ENCODE data around the gene PON3.

The PON3 gene

GRCh38 chr7:95411666-95412065 lies 15.5 kb upstream of the PON3 start:
- Histone ChIP-seq H3K4me1 (ENCODE audit: control insufficient read depth, insufficient read depth, low read length, poor library complexity, severe bottlenecking) (no peaks in the 10 kb centered on the region), H3K36me3 (ENCODE audit: control insufficient read depth, insufficient read depth, low read length) (no peaks in the 10 kb centered on the region), H3K4me3 (ENCODE audit: insufficient read depth, low read depth, low read length, poor library complexity, severe bottlenecking) (no peak overlapping the region)

GRCh38 chr7:95411036-95411435 lies 14.9 kb upstream of the PON3 start:
- H3K4me1 ChIP-seq (ENCODE audit: control insufficient read depth, insufficient read depth, low read length, poor library complexity, severe bottlenecking), result no peaks in the 10 kb centered on the region
- H3K27me3 ChIP-seq (replicated peaks; ENCODE audit: control insufficient read depth, insufficient read depth, low read length, poor library complexity, severe bottlenecking), result no peaks in the 10 kb centered on the region
- DNase-seq, result no peak
- no peak overlapping the region for H3K27ac ChIP-seq (ENCODE audit: insufficient read depth, low read length, poor library complexity, severe bottlenecking)
- no peaks in the 10 kb centered on the region for H3K36me3 ChIP-seq (ENCODE audit: control insufficient read depth, insufficient read depth, low read length)
- no peaks in the 10 kb centered on the region for H3K9me3 ChIP-seq (ENCODE audit: control insufficient read depth, low read length)
- H3K4me3 ChIP-seq (ENCODE audit: insufficient read depth, low read depth, low read length, poor library complexity, severe bottlenecking), result no peak overlapping the region

More at GRCh38 chr7:95411666-95412065, 15.5 kb upstream of the PON3 start:
- no peak for DNase-seq
- H3K27me3 ChIP-seq (replicated peaks; ENCODE audit: control insufficient read depth, insufficient read depth, low read length, poor library complexity, severe bottlenecking), result no peaks in the 10 kb centered on the region
- no peaks in the 10 kb centered on the region for H3K9me3 ChIP-seq (ENCODE audit: control insufficient read depth, low read length)
- no peak overlapping the region for H3K27ac ChIP-seq (ENCODE audit: insufficient read depth, low read length, poor library complexity, severe bottlenecking)

- H3K4me3 ChIP-seq (ENCODE audit: insufficient read depth, low read depth, low read length, poor library complexity, severe bottlenecking), result no peak overlapping the region
- H3K9me3 ChIP-seq (ENCODE audit: control insufficient read depth, low read length), result no peaks in the 10 kb centered on the region
- H3K4me1 ChIP-seq (ENCODE audit: control insufficient read depth, insufficient read depth, low read length, poor library complexity, severe bottlenecking), result no peaks in the 10 kb centered on the region
- H3K27ac ChIP-seq (ENCODE audit: insufficient read depth, low read length, poor library complexity, severe bottlenecking), result no peak overlapping the region
- H3K36me3 ChIP-seq (ENCODE audit: control insufficient read depth, insufficient read depth, low read length), result no peaks in the 10 kb centered on the region
- no peak for DNase-seq
- H3K27me3 ChIP-seq (replicated peaks; ENCODE audit: control insufficient read depth, insufficient read depth, low read length, poor library complexity, severe bottlenecking), result no peaks in the 10 kb centered on the region
Measured at GRCh38 chr7:95407751-95408150, 11.6 kb upstream of the PON3 start.

- no peak for DNase-seq
- Histone ChIP-seq H3K4me1 (ENCODE audit: control insufficient read depth, insufficient read depth, low read length, poor library complexity, severe bottlenecking) (no peaks in the 10 kb centered on the region), H3K4me3 (ENCODE audit: insufficient read depth, low read depth, low read length, poor library complexity, severe bottlenecking) (no peak overlapping the region), H3K27me3 (replicated peaks; ENCODE audit: control insufficient read depth, insufficient read depth, low read length, poor library complexity, severe bottlenecking) (no peaks in the 10 kb centered on the region), H3K27ac (ENCODE audit: insufficient read depth, low read length, poor library complexity, severe bottlenecking) (no peak overlapping the region), H3K9me3 (ENCODE audit: control insufficient read depth, low read length) (no peaks in the 10 kb centered on the region), H3K36me3 (ENCODE audit: control insufficient read depth, insufficient read depth, low read length) (no peaks in the 10 kb centered on the region)
Measured at GRCh38 chr7:95405800-95406199, 9.6 kb upstream of the PON3 start.

- no peak overlapping the region for H3K4me3 ChIP-seq (ENCODE audit: insufficient read depth, low read depth, low read length, poor library complexity, severe bottlenecking)
- H3K9me3 ChIP-seq (ENCODE audit: control insufficient read depth, low read length), result no peaks in the 10 kb centered on the region
- no peaks in the 10 kb centered on the region for H3K36me3 ChIP-seq (ENCODE audit: control insufficient read depth, insufficient read depth, low read length)
- H3K27me3 ChIP-seq (replicated peaks; ENCODE audit: control insufficient read depth, insufficient read depth, low read length, poor library complexity, severe bottlenecking), result no peaks in the 10 kb centered on the region
- DNase-seq, result no peak
- no peak overlapping the region for H3K27ac ChIP-seq (ENCODE audit: insufficient read depth, low read length, poor library complexity, severe bottlenecking)
- H3K4me1 ChIP-seq (ENCODE audit: control insufficient read depth, insufficient read depth, low read length, poor library complexity, severe bottlenecking), result no peaks in the 10 kb centered on the region
Measured at GRCh38 chr7:95405208-95405607, 9.0 kb upstream of the PON3 start.

GRCh38 chr7:95404316-95404865 lies 8.2 kb upstream of the PON3 start:
- Histone ChIP-seq H3K9me3 (ENCODE audit: control insufficient read depth, low read length) (no peaks in the 10 kb centered on the region), H3K27ac (ENCODE audit: insufficient read depth, low read length, poor library complexity, severe bottlenecking) (no peak overlapping the region), H3K36me3 (ENCODE audit: control insufficient read depth, insufficient read depth, low read length) (no peaks in the 10 kb centered on the region), H3K4me3 (ENCODE audit: insufficient read depth, low read depth, low read length, poor library complexity, severe bottlenecking) (no peak overlapping the region), H3K4me1 (ENCODE audit: control insufficient read depth, insufficient read depth, low read length, poor library complexity, severe bottlenecking) (no peaks in the 10 kb centered on the region), H3K27me3 (replicated peaks; ENCODE audit: control insufficient read depth, insufficient read depth, low read length, poor library complexity, severe bottlenecking) (no peaks in the 10 kb centered on the region)
- no peak for DNase-seq

GRCh38 chr7:95398155-95398940 lies 2.2 kb upstream of the PON3 start:
- Histone ChIP-seq H3K4me3 (ENCODE audit: insufficient read depth, low read depth, low read length, poor library complexity, severe bottlenecking) (no peak overlapping the region), H3K36me3 (ENCODE audit: control insufficient read depth, insufficient read depth, low read length) (no peaks in the 10 kb centered on the region), H3K27ac (ENCODE audit: insufficient read depth, low read length, poor library complexity, severe bottlenecking) (no peak overlapping the region), H3K4me1 (ENCODE audit: control insufficient read depth, insufficient read depth, low read length, poor library complexity, severe bottlenecking) (no peaks in the 10 kb centered on the region), H3K27me3 (replicated peaks; ENCODE audit: control insufficient read depth, insufficient read depth, low read length, poor library complexity, severe bottlenecking) (peaks cover 3% of the 10 kb centered on the region), H3K9me3 (ENCODE audit: control insufficient read depth, low read length) (no peaks in the 10 kb centered on the region)
- no peak for DNase-seq

GRCh38 chr7:95397381-95397780 lies 1.2 kb upstream of the PON3 start:
- Histone ChIP-seq H3K27ac (ENCODE audit: insufficient read depth, low read length, poor library complexity, severe bottlenecking) (no peak overlapping the region), H3K4me3 (ENCODE audit: insufficient read depth, low read depth, low read length, poor library complexity, severe bottlenecking) (no peak overlapping the region), H3K27me3 (replicated peaks; ENCODE audit: control insufficient read depth, insufficient read depth, low read length, poor library complexity, severe bottlenecking) (peaks cover 3% of the 10 kb centered on the region), H3K4me1 (ENCODE audit: control insufficient read depth, insufficient read depth, low read length, poor library complexity, severe bottlenecking) (no peaks in the 10 kb centered on the region), H3K9me3 (ENCODE audit: control insufficient read depth, low read length) (no peaks in the 10 kb centered on the region), H3K36me3 (ENCODE audit: control insufficient read depth, insufficient read depth, low read length) (no peaks in the 10 kb centered on the region)
- no peak for DNase-seq

GRCh38 chr7:95395755-95396135 lies 430 bp downstream of the PON3 start:
- Histone ChIP-seq H3K9me3 (ENCODE audit: control insufficient read depth, low read length) (no peaks in the 10 kb centered on the region), H3K36me3 (ENCODE audit: control insufficient read depth, insufficient read depth, low read length) (no peaks in the 10 kb centered on the region), H3K27ac (ENCODE audit: insufficient read depth, low read length, poor library complexity, severe bottlenecking) (no peak overlapping the region), H3K4me3 (ENCODE audit: insufficient read depth, low read depth, low read length, poor library complexity, severe bottlenecking) (peak overlapping the region; percentile 23), H3K4me1 (ENCODE audit: control insufficient read depth, insufficient read depth, low read length, poor library complexity, severe bottlenecking) (no peaks in the 10 kb centered on the region), H3K27me3 (replicated peaks; ENCODE audit: control insufficient read depth, insufficient read depth, low read length, poor library complexity, severe bottlenecking) (peaks cover 3% of the 10 kb centered on the region)
- no peak for DNase-seq

- Histone ChIP-seq H3K4me1 (ENCODE audit: control insufficient read depth, insufficient read depth, low read length, poor library complexity, severe bottlenecking) (no peaks in the 10 kb centered on the region), H3K27me3 (replicated peaks; ENCODE audit: control insufficient read depth, insufficient read depth, low read length, poor library complexity, severe bottlenecking) (peaks cover 3% of the 10 kb centered on the region), H3K4me3 (ENCODE audit: insufficient read depth, low read depth, low read length, poor library complexity, severe bottlenecking) (no peak overlapping the region), H3K27ac (ENCODE audit: insufficient read depth, low read length, poor library complexity, severe bottlenecking) (no peak overlapping the region), H3K36me3 (ENCODE audit: control insufficient read depth, insufficient read depth, low read length) (no peaks in the 10 kb centered on the region), H3K9me3 (ENCODE audit: control insufficient read depth, low read length) (no peaks in the 10 kb centered on the region)
- DNase-seq, result no peak
Measured at GRCh38 chr7:95394370-95394769, 1.8 kb downstream of the PON3 start.

All from effector memory CD4-positive, alpha-beta T cell (primary cell).